ENCODE measurements around the gene GIMAP8. TPM values are rescaled to one million over a fixed set of nuclear protein-coding genes. Genes with fewer than 3 reads are reported as not detected.

GIMAP8 gene
- total RNA-seq, 1 experiment from 2014 or later = not detected

DNA sequence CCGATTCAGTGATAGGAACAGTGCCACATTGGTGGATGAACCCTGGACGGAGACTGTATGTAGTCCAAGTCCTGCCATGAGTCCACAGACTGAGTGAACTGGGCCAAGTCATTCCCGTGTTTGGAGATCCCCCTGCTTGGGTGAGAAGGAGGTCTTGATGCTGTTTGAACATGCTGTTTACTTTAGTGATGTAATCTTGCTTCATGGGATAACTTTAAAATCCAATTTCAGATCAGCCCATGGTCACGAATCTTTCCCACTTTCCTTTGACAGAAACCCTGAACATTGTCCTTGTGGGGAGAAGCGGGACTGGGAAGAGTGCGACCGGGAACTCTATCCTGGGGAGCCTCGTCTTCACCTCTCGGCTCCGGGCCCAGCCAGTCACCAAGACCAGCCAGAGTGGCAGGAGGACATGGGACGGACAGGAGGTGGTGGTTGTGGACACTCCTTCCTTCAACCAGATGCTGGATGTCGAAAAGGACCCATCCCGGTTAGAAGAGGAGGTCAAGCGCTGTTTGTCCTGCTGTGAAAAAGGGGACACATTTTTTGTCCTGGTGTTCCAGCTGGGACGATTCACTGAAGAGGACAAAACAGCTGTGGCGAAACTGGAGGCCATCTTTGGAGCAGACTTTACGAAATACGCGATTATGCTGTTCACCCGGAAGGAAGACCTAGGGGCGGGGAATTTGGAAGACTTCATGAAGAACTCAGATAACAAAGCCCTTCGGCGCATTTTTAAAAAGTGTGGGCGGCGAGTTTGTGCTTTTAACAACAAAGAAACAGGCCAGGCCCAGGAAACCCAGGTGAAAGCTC, 26.6 kb downstream of the GIMAP8 start:
- Histone ChIP-seq H2BK15ac (ENCODE audit: low read depth, low read length) (no peak overlapping the region), H3K56ac (ENCODE audit: insufficient read length, low read depth, low read length) (no peak overlapping the region), H2BK5ac (ENCODE audit: insufficient read length, low read length) (no peak overlapping the region), H3K79me2 (ENCODE audit: insufficient read depth, low read length) (no peaks in the 10 kb centered on the region), H3K27me3 (ENCODE audit: insufficient read depth, low read length) (no peaks in the 10 kb centered on the region; the same call in 1 of the 2 replicates), H4K8ac (replicated peaks; ENCODE audit: insufficient read length, low read depth, low read length) (no peak overlapping the region), H4K91ac (ENCODE audit: insufficient read length, low read depth, low read length) (no peak overlapping the region), H3K4me1 (ENCODE audit: insufficient read depth, low read length) (no peaks in the 10 kb centered on the region), H3K4ac (ENCODE audit: low read depth, low read length) (no peak overlapping the region), H3K14ac (ENCODE audit: insufficient read depth, low read length) (no peak overlapping the region), H3T11ph (ENCODE audit: low read length) (no peak overlapping the region), H3K23ac (ENCODE audit: insufficient read length, low read depth, low read length) (no peak overlapping the region), H3K27ac (ENCODE audit: insufficient read length, low read depth, low read length) (no peak overlapping the region), H2AFZ (ENCODE audit: low read length) (no peak overlapping the region), H4K5ac (ENCODE audit: insufficient read length, low read depth, low read length) (no peak overlapping the region), H3K23me2 (ENCODE audit: insufficient read length, low read depth, low read length, poor library complexity, severe bottlenecking) (no peaks in the 10 kb centered on the region), H2BK12ac (ENCODE audit: insufficient read length, low read depth, low read length) (no peak overlapping the region), H3K79me1 (ENCODE audit: insufficient read depth, low read depth, low read length, poor library complexity, severe bottlenecking) (no peaks in the 10 kb centered on the region), H2BK120ac (ENCODE audit: low read depth, low read length, poor library complexity, severe bottlenecking) (no peak overlapping the region), H3K4me2 (ENCODE audit: insufficient read depth, insufficient read length, low read length) (no peak overlapping the region), H3K18ac (ENCODE audit: insufficient read length, low read depth, low read length) (no peak overlapping the region), H4K20me1 (ENCODE audit: control insufficient read depth, insufficient read depth, insufficient read length) (no peaks in the 10 kb centered on the region), H2AK5ac (ENCODE audit: insufficient read length, low read length) (no peak overlapping the region), H3K9ac (ENCODE audit: extremely low read depth, insufficient read length, low read length) (no peak overlapping the region), H3K9me3 (ENCODE audit: control insufficient read depth, low read depth, low read length) (no peaks in the 10 kb centered on the region), H2BK20ac (ENCODE audit: low read depth, low read length, poor library complexity, severe bottlenecking) (no peak overlapping the region)
- no peaks in the 10 kb centered on the region for H3K36me3 Mint-ChIP-seq (ENCODE audit: insufficient read depth in 1 of 3, low read depth in 3 of 3)
- peaks cover 6 to 16% of the 10 kb centered on the region in 2 experiments for H3K4me1 Mint-ChIP-seq
- peaks cover 0 to 2% of the 10 kb centered on the region in 2 experiments; a peak in 2 of 5 replicates for H3K9me3 Mint-ChIP-seq
- H3K27ac Mint-ChIP-seq = no peak overlapping the region
- no peak overlapping the region for H3K4me3 Mint-ChIP-seq
- TF ChIP-seq CTCF (conservative IDR thresholded peaks at IDR 0.05) = no peak
- DNase-seq = no peak
- peaks cover 76% of the 10 kb centered on the region for H3K27me3 Mint-ChIP-seq (ENCODE audit: low read depth)
- no CpG with 5 or more reads among the region's 25 CpGs for WGBS (ENCODE audit: extremely low coverage, insufficient read length, low lambda C conversion rate)

All from H9 (cell line).